NCI-H2081 treated with DMSO at 0.1 percent for 48 hours (cell line): ENCODE measurements around the gene ATP2A3.

Source experiments
- DNase-seq: peaks from one replicate; lab custom pipeline; 2025; lab: John Stamatoyannopoulos, UW

Gene ATP2A3

GRCh38 chr17:3926860-3927627 is 37.2 kb downstream of the ATP2A3 start:
- DNase-seq = no peak

- no peak for DNase-seq
Measured at GRCh38 chr17:3925684-3926485, 38.4 kb downstream of the ATP2A3 start.

DNA sequence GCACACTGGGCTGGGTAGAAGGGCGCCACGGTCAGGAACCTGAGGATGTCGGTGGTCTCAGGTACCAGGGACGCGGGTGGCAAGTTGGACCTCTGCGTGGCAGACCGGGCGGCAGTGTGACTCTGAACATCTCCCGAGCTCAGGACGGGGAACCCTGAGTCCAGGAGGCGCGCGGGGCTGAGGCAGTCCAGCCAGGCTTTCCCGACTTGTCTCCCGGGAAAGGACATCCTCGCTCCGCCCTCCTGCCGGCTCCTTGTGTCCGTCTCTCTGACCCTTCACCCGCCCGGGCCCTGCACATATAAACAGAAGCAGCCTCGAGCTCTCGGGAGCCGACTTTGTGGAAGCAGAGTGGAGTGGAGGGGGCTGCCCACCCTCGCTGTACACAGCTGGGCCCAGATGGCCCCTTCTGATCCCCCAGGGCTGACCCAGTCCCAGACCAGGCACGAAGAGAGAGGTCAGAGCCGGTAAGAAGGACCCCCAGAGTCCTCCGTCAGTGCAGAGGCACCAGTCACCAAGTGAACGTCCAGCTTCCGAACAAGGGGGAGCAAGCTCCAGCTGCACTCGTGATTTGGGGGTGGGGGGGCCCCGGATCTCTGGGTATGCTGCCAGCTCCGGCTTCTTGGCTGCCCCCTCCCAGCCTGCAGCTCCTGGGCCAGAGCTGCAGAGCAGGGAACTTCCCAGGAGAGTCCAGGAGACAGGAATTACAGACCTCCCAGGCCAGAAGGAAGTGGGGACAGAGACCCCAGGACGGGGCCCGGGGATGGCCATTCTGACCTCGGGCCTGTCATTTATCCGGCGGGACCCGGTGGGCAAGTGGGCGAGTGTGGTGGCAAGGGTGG is 39.5 kb downstream of the ATP2A3 start:
- DNase-seq = no peak

DNA sequence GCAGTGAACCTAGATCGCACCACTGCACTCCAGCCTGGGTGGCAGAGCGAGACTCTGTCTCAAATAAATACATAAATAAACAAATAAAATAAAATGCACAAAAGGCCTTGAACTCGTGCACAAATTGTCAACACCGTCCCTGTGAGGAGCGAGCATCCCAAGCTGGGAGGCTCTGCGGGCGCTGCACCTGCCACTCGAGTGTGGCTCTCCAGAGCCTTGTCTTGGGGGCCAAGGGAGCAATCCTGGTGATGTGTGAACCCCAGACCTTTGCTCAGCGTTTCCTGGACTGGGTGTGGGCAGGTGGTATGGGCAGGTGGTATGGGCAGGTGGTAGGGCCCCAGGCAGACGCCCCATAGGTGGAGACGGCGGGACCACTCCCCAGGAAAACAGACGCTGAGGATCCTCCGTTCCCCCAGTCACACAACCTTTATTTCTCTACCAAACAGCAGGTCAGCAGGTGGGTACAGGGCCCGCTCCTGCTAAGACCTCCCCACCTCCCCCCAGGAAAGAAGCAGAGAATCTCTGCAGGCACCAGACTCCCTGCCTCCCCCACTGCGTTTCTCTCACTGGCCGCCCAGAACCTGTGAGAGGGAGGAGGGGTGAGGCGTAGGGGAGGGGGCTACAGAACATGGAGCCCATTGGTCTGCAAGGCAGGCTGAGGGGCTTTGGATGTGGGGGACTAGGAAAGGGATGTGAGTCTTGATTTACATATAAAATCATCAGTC is 40.6 kb downstream of the ATP2A3 start:
- DNase-seq = no peak

GRCh38 chr17:3922765-3923164 is 41.5 kb downstream of the ATP2A3 start:
- DNase-seq = no peak

DNA sequence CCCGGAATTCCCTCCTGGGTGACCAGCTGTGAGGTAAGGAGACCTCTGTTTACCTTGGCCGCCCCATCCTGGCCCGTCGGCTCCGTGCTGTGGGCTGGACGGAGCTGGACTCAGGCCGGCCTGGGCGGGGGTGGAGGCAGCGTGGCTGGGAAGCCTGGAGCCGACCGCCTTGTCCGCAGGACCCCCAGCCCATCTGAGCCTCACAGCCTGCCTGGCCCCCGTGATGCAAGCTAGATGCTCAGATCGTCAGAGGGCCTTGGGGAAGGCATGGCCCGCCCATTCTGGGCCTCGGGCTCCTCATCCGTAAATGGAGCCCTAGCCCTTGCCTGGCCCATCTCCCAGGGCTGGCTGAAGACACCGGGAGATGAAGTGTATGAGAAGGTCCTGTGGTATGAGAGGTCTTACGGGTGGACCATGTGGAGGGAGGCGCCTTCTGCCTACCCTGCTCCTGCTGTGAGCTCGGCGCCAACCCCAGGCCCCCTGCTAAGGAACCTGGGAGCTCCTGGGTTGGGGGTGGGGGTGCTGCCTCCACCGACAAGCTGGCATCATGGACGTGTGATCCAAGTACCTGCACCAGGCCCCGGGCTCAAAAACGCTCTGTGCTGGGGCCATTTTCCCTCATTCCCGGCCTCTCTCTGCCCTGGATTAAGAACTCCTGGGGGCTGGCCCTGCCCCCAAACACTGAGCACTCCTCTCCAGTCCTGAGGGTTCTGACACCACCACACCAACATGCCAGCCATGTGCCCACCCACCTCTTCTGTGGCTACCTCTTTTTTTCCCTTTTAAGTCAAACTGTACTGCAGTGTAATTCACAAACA is 42.5 kb downstream of the ATP2A3 start:
- DNase-seq = no peak

DNA sequence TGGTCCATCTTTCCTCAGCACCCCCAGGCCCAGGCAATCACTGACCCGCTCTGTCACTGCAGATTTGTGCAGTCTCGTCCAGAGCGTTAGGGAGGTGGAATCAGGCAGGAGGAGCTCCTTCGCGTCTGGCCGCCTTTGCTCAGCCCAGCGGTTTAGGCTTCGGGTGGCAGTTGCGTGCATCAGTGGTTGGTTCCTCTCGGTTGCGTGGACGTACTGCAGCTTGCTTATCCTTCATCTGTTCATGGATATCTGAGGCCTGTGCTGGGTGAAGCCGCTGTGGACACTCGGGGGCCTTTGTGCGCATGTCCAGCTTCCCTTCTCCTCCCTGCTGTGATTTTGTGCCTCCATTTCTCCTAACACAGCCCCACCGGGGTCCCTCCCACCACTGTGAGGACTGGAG is 43.2 kb downstream of the ATP2A3 start:
- DNase-seq = no peak

- no peak for DNase-seq
Measured at GRCh38 chr17:3919123-3919624, 45.1 kb downstream of the ATP2A3 start.

GRCh38 chr17:3918372-3919122 is 45.7 kb downstream of the ATP2A3 start:
- DNase-seq = no peak

DNA sequence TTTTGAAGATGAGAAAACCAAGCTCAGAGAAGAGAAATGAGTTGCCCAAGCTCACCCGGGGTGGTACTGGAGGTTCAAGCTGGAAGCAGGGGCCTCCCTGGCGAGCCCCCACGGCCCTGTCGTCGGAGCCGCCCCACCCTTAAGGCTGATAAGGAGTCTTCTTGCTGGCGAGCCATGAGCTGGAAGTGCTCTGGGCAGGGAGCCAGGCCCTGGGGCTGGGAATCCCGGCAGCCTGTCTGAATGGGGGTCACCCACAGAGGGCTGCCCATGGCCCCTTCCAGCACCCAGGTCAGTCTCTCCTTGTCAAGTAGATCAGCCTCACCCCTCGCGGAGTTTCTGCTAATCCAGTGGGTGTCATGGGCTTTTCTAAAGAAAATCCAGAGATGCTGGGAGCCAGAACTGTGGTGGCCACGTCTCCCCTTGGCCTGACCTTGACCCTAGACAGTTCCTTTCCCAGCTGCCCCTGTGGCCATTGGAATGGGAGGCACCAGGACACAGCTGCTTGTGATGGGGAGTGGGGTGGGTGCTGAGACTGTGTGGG is 46.8 kb downstream of the ATP2A3 start:
- DNase-seq = no peak

- DNase-seq = no peak
Measured at GRCh38 chr17:3916825-3917224, 47.4 kb downstream of the ATP2A3 start.

GRCh38 chr17:3915995-3916696 is 48.1 kb downstream of the ATP2A3 start, which contains the start of gene P2RX1:
TSS of gene P2RX1 (minus strand) at chr17:3916465. CDS start at chr17:3916225, 240 bp downstream.
- no peak for DNase-seq

DNA sequence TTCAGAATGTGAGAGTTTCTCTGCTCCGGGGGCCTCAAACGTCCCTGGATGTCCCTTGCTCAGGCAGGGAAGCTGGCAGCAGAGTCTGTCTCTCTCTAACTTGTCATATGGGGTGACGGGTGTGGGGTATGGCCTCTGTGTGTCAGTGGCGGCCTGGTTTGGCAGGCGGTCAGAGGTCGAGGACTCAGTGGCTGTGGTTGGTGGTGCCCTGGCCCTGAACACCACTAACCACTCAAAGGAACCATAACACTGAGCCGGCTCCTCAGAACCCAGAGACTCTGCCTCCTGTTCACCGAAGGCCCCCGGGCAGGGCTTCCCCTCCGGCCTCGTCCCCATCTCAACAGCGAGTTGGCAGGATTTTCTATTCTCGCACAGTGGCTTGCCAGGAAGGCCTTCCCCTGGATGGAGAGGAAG is 48.6 kb downstream of the ATP2A3 start:
- no peak for DNase-seq

DNA sequence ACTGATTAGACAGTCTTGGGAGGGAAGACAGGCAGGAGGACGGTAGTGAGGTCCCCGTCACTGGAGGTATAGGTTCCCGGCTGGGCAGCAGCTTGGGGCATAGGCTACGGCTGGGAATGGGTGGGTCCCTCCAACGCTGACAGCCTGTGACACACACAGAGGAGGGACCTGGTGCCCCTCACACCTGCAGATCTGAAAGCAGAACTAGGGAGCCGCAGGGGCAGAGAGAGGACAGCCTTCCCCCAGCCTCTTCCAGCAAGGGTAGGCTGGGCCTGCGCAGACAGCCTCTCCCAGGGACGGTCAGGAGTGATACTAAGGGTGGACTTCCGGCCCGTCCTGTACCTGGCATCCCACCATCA is 49.9 kb downstream of the ATP2A3 start:
- DNase-seq = no peak

- no peak for DNase-seq
Measured at GRCh38 chr17:3913531-3914311, 50.5 kb downstream of the ATP2A3 start.

DNA sequence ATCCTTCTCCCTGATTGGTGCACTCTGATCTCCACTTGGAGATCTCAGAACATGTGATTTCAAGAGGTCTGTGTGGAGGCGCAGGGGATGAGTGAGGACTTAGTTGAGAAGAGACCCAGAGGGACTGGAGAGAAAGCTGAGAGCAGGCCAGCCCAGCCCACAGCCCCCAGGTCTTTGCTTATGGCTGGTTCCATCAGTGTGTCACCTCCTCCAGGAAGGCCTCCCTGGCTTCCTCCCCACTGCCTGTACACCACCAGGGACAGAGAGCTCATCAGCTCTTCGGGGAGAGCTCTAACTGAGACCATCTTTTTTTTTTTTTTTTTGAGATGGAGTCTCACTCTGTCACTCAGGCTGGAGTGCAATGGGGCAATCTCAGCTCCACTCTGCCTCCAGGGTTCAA is 51.4 kb downstream of the ATP2A3 start:
- DNase-seq = no peak

DNA sequence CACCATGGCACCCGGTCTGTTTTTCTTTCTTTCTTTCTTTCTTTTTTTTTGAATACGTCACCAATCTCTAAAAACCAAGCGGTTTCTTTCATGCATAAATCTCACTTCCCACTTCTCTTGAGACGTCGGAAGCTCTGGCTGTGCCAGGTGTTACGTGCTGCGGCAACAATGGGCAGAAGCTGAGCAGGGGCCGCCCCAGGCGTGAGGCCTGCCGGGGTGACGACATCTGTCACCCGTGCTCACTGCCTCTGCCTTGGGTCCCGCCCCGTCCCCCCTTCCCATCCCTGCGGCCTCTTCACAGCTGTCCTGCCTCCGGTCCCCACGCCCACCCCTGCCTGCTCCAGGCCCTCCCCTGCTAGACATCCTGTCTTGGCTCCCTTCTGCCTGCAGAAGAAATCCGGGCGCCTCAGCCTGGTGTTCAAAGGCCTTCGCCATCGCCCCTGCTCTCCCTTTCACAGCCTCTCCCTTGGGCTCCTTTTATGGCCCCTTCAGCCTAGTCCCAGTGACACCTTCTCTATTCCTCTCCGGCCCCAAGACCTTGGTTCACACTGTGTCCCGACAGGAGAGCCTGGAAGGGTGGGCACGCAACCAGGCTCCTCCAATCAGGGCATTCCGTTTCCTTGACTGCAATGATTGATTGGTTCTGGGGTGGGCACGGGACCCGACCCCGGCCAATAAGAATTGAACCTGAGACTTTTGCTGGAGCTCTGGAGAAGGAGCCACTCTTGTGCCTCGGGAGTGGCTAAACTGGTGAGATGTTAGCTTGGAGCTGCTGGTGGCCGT is 52.8 kb downstream of the ATP2A3 start:
- DNase-seq = no peak
